Nephron progenitor cell (in vitro differentiated cells): Measurements from ENCODE around the gene DNER.
A peak's percentile ranks its signal among the peaks of the same experiment; 100 is the strongest.

Source experiments
- DNase-seq: peaks from one replicate; pipeline ENCODE4 v3.0.0; 2021
- H3K27ac Mint-ChIP-seq: 2 replicates; pipeline ENCODE4 v1.8.0; 2021; ENCODE audit warnings: mild to moderate bottlenecking, moderate library complexity, mixed read lengths
- H3K27me3 Mint-ChIP-seq: 2 replicates; pipeline ENCODE4 v1.8.0; 2021; ENCODE audit warnings: mild to moderate bottlenecking, low read depth, mixed read lengths; ENCODE audit not compliant: poor library complexity
- H3K36me3 Mint-ChIP-seq: 2 replicates; pipeline ENCODE4 v1.8.0; 2021; ENCODE audit warnings: low read depth, mixed read lengths
- H3K4me1 Mint-ChIP-seq: 2 replicates; pipeline ENCODE4 v1.8.0; 2021; ENCODE audit warnings: mixed read lengths
- H3K4me3 Mint-ChIP-seq: 2 replicates; pipeline ENCODE4 v1.8.0; 2021; ENCODE audit warnings: mild to moderate bottlenecking, moderate library complexity, mixed read lengths
- H3K9me3 Mint-ChIP-seq: 2 replicates; pipeline ENCODE4 v1.8.0; 2021; ENCODE audit warnings: mild to moderate bottlenecking, moderate library complexity, mixed read lengths
- TF ChIP-seq, protein P1 (sequence below): fragments of 200-600 bp; sonication (generic); IDR thresholded peaks from 2 replicates; pipeline ENCODE4 v1.5.0; 2021; ENCODE audit warnings: antibody characterized with exemption

The DNER gene

DNA sequence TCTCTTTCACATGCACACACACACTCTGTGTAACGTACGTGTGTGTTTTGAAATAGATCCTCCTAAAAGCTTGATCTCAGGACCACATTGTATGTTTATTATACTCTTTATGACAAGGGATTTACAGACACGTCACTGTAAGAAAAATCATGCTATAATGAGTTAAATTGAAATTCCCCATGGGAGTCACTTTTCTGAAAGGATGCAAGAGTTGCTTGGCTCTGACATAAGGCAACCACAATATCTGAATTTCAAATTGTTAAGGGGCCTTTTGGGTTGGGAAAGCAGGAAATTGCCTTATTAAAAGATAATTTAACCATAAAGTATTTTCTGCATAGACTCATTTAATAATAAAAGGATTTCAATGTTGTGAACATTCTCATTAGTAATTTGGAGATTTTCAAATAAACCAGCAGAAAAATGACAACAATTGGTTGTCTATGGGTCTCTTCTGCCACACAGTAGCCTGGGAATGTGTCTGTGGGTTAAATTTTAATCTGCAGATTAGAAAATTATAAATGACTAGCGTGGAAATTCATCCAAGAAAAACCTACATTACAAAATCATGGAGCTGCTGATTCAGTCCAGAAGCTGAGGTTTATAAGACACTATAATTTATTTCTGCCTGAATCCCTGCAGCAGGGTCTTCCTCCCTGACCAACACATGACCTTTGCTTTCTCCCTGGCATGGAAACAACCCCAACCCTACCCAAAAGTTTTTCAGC lies 367.4 kb downstream of the DNER start:
- no peak for DNase-seq
- Mint-ChIP-seq H3K36me3 (no peaks in the 10 kb centered on the region), H3K9me3 (peaks cover 18% of the 10 kb centered on the region), H3K4me1 (no peaks in the 10 kb centered on the region), H3K27ac (no peak overlapping the region), H3K4me3 (no peak overlapping the region), H3K27me3 (peaks cover 13% of the 10 kb centered on the region)
- TF ChIP-seq, protein P1, sequence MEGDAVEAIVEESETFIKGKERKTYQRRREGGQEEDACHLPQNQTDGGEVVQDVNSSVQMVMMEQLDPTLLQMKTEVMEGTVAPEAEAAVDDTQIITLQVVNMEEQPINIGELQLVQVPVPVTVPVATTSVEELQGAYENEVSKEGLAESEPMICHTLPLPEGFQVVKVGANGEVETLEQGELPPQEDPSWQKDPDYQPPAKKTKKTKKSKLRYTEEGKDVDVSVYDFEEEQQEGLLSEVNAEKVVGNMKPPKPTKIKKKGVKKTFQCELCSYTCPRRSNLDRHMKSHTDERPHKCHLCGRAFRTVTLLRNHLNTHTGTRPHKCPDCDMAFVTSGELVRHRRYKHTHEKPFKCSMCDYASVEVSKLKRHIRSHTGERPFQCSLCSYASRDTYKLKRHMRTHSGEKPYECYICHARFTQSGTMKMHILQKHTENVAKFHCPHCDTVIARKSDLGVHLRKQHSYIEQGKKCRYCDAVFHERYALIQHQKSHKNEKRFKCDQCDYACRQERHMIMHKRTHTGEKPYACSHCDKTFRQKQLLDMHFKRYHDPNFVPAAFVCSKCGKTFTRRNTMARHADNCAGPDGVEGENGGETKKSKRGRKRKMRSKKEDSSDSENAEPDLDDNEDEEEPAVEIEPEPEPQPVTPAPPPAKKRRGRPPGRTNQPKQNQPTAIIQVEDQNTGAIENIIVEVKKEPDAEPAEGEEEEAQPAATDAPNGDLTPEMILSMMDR: no peak

DNA sequence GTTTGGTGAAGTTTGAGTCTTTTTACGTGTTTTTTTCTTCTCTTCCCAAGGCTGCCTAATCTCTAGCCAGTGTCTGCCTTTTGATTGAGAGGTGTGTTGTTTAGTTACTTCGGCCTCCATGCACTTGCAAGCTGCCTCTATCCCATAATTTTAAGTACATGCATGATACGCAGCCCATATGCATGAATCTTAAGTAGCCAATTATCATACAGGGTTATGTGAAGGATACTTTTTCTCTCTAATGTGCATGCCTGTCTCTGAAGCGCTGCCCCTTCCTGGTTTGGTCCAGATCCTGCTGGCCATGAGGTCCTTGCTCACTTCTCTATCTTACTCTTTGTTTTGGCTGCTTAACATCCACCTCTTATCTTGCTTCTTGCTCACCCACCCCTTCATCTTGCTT lies 369.4 kb downstream of the DNER start:
- no peaks in the 10 kb centered on the region for H3K36me3 Mint-ChIP-seq
- TF ChIP-seq, protein P1: no peak
- H3K27me3 Mint-ChIP-seq: peaks cover 13% of the 10 kb centered on the region
- no peak for DNase-seq
- H3K4me1 Mint-ChIP-seq: no peaks in the 10 kb centered on the region
- H3K4me3 Mint-ChIP-seq: no peak overlapping the region
- no peak overlapping the region for H3K27ac Mint-ChIP-seq
- H3K9me3 Mint-ChIP-seq: peaks cover 10% of the 10 kb centered on the region

DNA sequence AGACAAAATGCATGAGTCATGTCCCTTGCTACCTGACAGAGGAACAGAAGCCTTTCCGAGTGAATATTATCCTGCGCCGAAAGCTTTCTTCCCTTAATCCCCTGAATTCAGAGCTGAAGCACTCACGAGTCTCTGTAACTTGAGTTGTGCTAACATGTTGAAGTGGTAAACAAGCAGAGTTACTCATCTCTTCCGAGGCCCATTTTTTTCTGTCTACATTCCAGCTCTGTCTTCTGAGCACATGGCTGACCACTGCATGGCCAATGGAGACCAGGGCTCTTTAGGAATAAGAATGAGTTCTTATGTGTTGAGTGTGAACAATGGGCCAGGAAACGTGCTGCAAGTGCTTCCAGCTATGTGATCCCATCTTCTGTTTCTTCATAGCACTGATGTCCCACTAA lies 370.2 kb downstream of the DNER start:
- Mint-ChIP-seq H3K4me3 (no peak overlapping the region), H3K27ac (no peak overlapping the region), H3K36me3 (no peaks in the 10 kb centered on the region), H3K27me3 (peaks cover 13% of the 10 kb centered on the region), H3K9me3 (peaks cover 2% of the 10 kb centered on the region), H3K4me1 (no peaks in the 10 kb centered on the region)
- TF ChIP-seq, protein P1: no peak
- DNase-seq: no peak

DNA sequence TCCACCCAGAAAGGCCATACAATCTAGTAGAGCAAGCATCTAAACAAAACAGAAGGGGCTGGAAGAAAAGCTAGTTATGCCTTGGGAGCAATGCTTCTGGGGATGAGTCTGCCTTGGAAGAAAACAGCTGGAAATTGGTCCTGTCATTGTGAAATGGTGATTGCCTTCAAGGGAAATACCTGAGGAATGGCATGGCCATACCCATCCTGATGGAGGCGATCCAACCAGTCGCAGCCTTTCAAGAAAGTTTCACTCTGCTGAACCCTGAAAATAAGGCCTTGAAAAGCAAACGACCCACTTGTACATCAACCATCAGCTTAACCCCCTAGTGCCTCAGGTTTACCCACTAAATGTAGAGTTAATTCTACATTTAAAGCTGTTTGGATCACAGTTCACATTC lies 370.7 kb downstream of the DNER start:
- DNase-seq: no peak
- H3K36me3 Mint-ChIP-seq: no peaks in the 10 kb centered on the region
- H3K4me1 Mint-ChIP-seq: no peaks in the 10 kb centered on the region
- TF ChIP-seq, protein P1: no peak
- H3K4me3 Mint-ChIP-seq: no peak overlapping the region
- peaks cover 13% of the 10 kb centered on the region for H3K27me3 Mint-ChIP-seq
- no peaks in the 10 kb centered on the region for H3K9me3 Mint-ChIP-seq
- H3K27ac Mint-ChIP-seq: no peak overlapping the region

DNA sequence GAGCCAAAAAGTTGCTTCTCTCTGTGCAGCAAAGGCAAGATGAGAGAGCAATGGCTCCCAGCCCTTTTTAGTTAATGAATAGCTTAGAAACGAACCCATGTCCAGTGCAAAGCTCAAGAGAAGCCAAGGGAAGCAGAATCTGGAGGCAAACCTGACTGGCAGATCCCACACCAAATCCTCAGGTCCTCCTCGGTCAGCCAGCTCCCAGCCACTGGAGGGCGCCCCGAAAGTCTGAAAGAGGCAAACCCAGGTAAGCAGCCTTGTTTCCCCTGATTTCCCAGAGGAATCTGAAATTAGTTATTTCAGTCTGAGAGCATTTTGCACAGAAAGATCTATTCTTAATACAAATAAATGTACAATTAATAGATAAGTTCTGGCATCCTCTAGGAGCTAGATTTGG lies 372.0 kb downstream of the DNER start:
- TF ChIP-seq, protein P1: peak; percentile 48
- Mint-ChIP-seq H3K36me3 (no peaks in the 10 kb centered on the region), H3K27ac (no peak overlapping the region), H3K27me3 (peaks cover 10% of the 10 kb centered on the region), H3K4me3 (no peak overlapping the region), H3K4me1 (no peaks in the 10 kb centered on the region), H3K9me3 (no peaks in the 10 kb centered on the region)
- DNase-seq: peak; percentile 49
